ENCODE data around the gene KRTAP4-2.
"Not testable (repeated sequence)": the region's sequence is repeated elsewhere in the genome, so short reads cannot be mapped to it uniquely, and the experiment has no call there.

The KRTAP4-2 gene

DNA sequence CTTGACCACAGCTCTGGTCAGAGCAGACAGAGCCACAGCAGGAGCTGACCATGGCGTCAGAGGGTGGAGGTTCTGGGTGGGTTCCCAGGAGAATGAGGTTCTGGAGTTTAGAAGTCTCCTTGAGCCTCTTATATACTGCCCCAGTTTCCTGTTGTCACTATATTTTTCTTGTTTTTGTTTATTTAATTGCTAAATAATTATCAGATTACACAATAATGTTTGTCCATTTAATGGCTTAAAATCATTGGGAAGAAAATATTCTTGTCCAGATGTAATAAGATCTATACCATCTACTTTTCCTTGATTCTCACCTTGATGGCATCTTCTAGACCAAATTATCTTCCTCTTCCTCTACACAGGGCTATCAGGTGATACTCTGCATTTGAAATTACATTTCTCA is 9.9 kb downstream of the KRTAP4-2 start, which contains the start of gene KRTAP4-3:
Gene KRTAP4-3 (minus strand): TSS at position 101 of the 400 bp plus-strand sequence. CDS start 49 bp downstream, at position 52.
- FAIRE-seq (no peak), DNase-seq (ENCODE audit: insufficient read length, low spot score) (no peak)
- no peak for TF ChIP-seq SPI1 (IDR thresholded peaks at IDR 0.05; ENCODE audit: low read depth, low read length)
- TF ChIP-seq TAF1 (IDR thresholded peaks at IDR 0.05; ENCODE audit: low read depth, low read length), result no peak
- TF ChIP-seq POLR2A (IDR thresholded peaks at IDR 0.05; ENCODE audit: low read depth, low read length), result no peak
- TF ChIP-seq PAX5 (IDR thresholded peaks at IDR 0.05; ENCODE audit: insufficient read depth, low read length, severe bottlenecking), result no peak
- no peak for TF ChIP-seq POLR2AphosphoS5 (IDR thresholded peaks at IDR 0.05; ENCODE audit: low read depth, low read length)
- TF ChIP-seq POU2F2 (IDR thresholded peaks at IDR 0.05; ENCODE audit: low read depth, low read length), result no peak

GRCh38 chr17:41167561-41167960 is 10.5 kb downstream of the KRTAP4-2 start:
- DNase-seq (ENCODE audit: insufficient read length, low spot score) (no peak), FAIRE-seq (no peak)
- TF ChIP-seq SPI1 (IDR thresholded peaks at IDR 0.05; ENCODE audit: low read depth, low read length) (no peak), POLR2A (IDR thresholded peaks at IDR 0.05; ENCODE audit: low read depth, low read length) (no peak), POLR2AphosphoS5 (IDR thresholded peaks at IDR 0.05; ENCODE audit: low read depth, low read length) (no peak), POU2F2 (IDR thresholded peaks at IDR 0.05; ENCODE audit: low read depth, low read length) (no peak), PAX5 (IDR thresholded peaks at IDR 0.05; ENCODE audit: insufficient read depth, low read length, severe bottlenecking) (no peak), TAF1 (IDR thresholded peaks at IDR 0.05; ENCODE audit: low read depth, low read length) (no peak)

GRCh38 chr17:41163828-41164227 is 14.2 kb downstream of the KRTAP4-2 start:
- FAIRE-seq, result no peak
- TF ChIP-seq TAF1 (IDR thresholded peaks at IDR 0.05; ENCODE audit: low read depth, low read length) (no peak), SPI1 (IDR thresholded peaks at IDR 0.05; ENCODE audit: low read depth, low read length) (no peak), PAX5 (IDR thresholded peaks at IDR 0.05; ENCODE audit: insufficient read depth, low read length, severe bottlenecking) (no peak), POU2F2 (IDR thresholded peaks at IDR 0.05; ENCODE audit: low read depth, low read length) (no peak), POLR2A (IDR thresholded peaks at IDR 0.05; ENCODE audit: low read depth, low read length) (no peak), POLR2AphosphoS5 (IDR thresholded peaks at IDR 0.05; ENCODE audit: low read depth, low read length) (no peak)
- no peak for DNase-seq (ENCODE audit: insufficient read length, low spot score)

GRCh38 chr17:41160648-41161047 is 17.4 kb downstream of the KRTAP4-2 start, which contains the start of gene KRTAP4-4:
Gene KRTAP4-4 (minus strand): TSS chr17:41160748. CDS start chr17:41160691, 57 bp downstream.
- TF ChIP-seq TAF1 (IDR thresholded peaks at IDR 0.05; ENCODE audit: low read depth, low read length) (no peak), POU2F2 (IDR thresholded peaks at IDR 0.05; ENCODE audit: low read depth, low read length) (no peak), POLR2AphosphoS5 (IDR thresholded peaks at IDR 0.05; ENCODE audit: low read depth, low read length) (no peak), SPI1 (IDR thresholded peaks at IDR 0.05; ENCODE audit: low read depth, low read length) (no peak), PAX5 (IDR thresholded peaks at IDR 0.05; ENCODE audit: insufficient read depth, low read length, severe bottlenecking) (no peak), POLR2A (IDR thresholded peaks at IDR 0.05; ENCODE audit: low read depth, low read length) (no peak)
- no peak for DNase-seq (ENCODE audit: insufficient read length, low spot score)
- no peak for FAIRE-seq

GRCh38 chr17:41160190-41160589 is 17.8 kb downstream of the KRTAP4-2 start:
- not testable (repeated sequence) for DNase-seq (ENCODE audit: insufficient read length, low spot score); FAIRE-seq

DNA sequence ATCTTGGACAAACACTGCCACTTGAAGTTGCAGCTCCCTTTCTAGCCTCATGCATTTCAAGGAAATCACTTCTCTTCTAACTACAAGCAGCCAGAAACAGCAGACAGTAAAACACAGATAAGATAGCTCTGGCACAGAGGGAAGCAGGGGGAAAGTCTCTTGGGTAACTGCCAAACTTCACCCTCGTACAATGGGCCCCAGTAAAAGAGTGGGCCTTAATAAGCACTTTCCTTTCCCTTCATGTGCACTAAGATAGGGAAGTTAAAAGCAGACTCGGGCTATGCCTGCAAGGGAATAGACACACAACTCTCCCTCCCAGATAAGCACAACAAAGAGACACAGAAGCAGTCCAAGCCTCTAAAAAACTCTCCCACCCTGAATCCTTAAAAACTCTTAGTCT is 24.2 kb downstream of the KRTAP4-2 start:
- TF ChIP-seq POLR2AphosphoS5 (IDR thresholded peaks at IDR 0.05; ENCODE audit: low read depth, low read length) (no peak), TAF1 (IDR thresholded peaks at IDR 0.05; ENCODE audit: low read depth, low read length) (no peak), POLR2A (IDR thresholded peaks at IDR 0.05; ENCODE audit: low read depth, low read length) (no peak), SPI1 (IDR thresholded peaks at IDR 0.05; ENCODE audit: low read depth, low read length) (no peak), PAX5 (IDR thresholded peaks at IDR 0.05; ENCODE audit: insufficient read depth, low read length, severe bottlenecking) (no peak), POU2F2 (IDR thresholded peaks at IDR 0.05; ENCODE audit: low read depth, low read length) (no peak)
- FAIRE-seq, result no peak
- no peak for DNase-seq (ENCODE audit: insufficient read length, low spot score)

GRCh38 chr17:41151525-41151924 is 26.5 kb downstream of the KRTAP4-2 start:
- FAIRE-seq (no peak), DNase-seq (ENCODE audit: insufficient read length, low spot score) (no peak)
- TF ChIP-seq TAF1 (IDR thresholded peaks at IDR 0.05; ENCODE audit: low read depth, low read length), result no peak
- no peak for TF ChIP-seq PAX5 (IDR thresholded peaks at IDR 0.05; ENCODE audit: insufficient read depth, low read length, severe bottlenecking)
- no peak for TF ChIP-seq POLR2A (IDR thresholded peaks at IDR 0.05; ENCODE audit: low read depth, low read length)
- no peak for TF ChIP-seq POLR2AphosphoS5 (IDR thresholded peaks at IDR 0.05; ENCODE audit: low read depth, low read length)
- TF ChIP-seq SPI1 (IDR thresholded peaks at IDR 0.05; ENCODE audit: low read depth, low read length), result no peak
- TF ChIP-seq POU2F2 (IDR thresholded peaks at IDR 0.05; ENCODE audit: low read depth, low read length), result no peak

DNA sequence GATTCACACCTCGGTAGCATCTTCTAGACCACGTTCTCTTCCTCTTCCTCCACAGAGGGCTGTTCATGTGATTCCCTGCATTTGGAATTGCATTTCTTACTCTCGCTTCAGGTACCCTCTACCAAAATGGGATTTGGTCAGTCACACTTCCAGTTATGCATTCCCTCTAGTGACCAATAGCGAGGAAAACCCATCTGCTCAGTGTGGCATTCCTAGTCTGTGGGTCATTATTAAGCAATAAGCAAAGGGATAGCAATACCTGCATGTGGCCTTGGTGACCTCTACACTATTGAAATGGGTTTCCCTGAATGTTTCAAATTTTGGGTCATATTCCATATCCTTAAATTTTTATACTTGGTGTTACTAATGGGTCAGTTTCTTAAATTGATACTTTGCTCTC is 28.0 kb downstream of the KRTAP4-2 start:
- no peak for DNase-seq (ENCODE audit: insufficient read length, low spot score)
- no peak for TF ChIP-seq SPI1 (IDR thresholded peaks at IDR 0.05; ENCODE audit: low read depth, low read length)
- TF ChIP-seq POLR2A (IDR thresholded peaks at IDR 0.05; ENCODE audit: low read depth, low read length), result no peak

DNA sequence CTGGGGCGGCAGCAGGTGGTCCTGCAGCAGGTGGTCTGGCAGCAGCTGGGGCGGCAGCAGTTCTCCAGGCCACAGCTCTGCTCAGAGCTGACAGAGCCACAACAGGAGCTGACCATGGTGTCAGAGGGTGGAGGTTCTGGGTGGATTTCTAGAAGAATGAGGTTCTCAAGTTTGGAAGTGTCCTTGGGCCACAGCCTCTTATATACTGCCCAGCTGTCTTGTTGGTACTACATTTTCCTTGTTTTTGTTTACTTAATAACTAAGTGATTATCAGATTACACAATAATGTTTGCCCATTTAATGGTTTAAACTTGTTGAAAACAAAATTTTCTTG is 28.4 kb downstream of the KRTAP4-2 start, which contains the start of gene KRTAP4-5:
Gene KRTAP4-5 (minus strand): TSS at position 174 of the 334 bp plus-strand sequence. CDS start 58 bp downstream, at position 116.
- TF ChIP-seq PAX5 (IDR thresholded peaks at IDR 0.05; ENCODE audit: insufficient read depth, low read length, severe bottlenecking) (no peak), SPI1 (IDR thresholded peaks at IDR 0.05; ENCODE audit: low read depth, low read length) (no peak), POU2F2 (IDR thresholded peaks at IDR 0.05; ENCODE audit: low read depth, low read length) (no peak)
- DNase-seq (ENCODE audit: insufficient read length, low spot score) (no peak), FAIRE-seq (no peak)

More for the DNA sequence above, 28.0 kb downstream of the KRTAP4-2 start:
- no peak for FAIRE-seq

DNA sequence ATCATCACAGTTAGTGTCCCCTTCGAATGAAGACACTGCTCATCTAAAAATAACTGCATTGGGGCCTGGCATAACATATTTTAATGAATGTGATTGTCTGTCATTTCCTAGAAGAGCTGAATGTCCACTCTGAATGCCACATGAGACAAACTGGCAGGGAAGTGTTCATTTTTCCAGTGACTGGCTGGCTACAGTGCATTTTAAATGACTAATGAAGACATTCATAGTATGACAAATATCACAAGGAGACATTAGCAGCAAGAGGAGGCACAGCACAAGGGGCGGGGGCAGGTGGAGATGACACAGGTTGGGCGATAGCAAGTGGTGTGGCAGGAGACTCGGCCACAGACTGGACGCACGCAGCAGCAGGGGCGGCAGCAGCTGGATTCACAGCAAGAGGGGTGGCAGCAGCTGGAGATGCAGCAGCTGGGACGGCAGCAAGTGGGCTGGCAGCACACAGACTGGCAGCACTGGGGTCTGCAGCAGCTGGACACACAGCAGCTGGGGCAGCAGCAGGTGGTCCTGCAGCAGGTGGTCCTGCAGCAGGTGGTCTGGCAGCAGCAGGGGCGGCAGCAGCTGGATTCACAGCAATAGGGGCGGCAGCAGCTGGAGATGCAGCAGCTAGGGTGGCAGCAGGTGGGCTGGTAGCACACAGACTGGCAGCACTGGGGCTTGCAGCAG is 28.9 kb downstream of the KRTAP4-2 start:
- FAIRE-seq; DNase-seq (ENCODE audit: insufficient read length, low spot score): not testable (repeated sequence)

Data from GM12891 (cell line).